H9 (cell line): ENCODE measurements around the gene ASCC1. TPM values are rescaled to one million over a fixed set of nuclear protein-coding genes. Genes with fewer than 3 reads are reported as not detected.

Source experiments
- DNase-seq: peaks from one replicate; pipeline ENCODE4 v3.0.0-alpha.2; 2017
- H2AFZ ChIP-seq: one replicate; pipeline ENCODE4 v1.6.1; 2013; ENCODE audit warnings: mild to moderate bottlenecking, low read length, control low read depth, moderate library complexity
- H2AK5ac ChIP-seq: 2 replicates; pipeline ENCODE4 v1.6.1; 2013; ENCODE audit warnings: low read length, control low read depth, mixed read lengths; ENCODE audit not compliant: insufficient read length
- H2BK120ac ChIP-seq: one replicate; pipeline ENCODE4 v1.6.1; 2013; ENCODE audit warnings: low read depth, mild to moderate bottlenecking, low read length, control low read depth, inconsistent platforms; ENCODE audit not compliant: poor library complexity, severe bottlenecking
- H2BK12ac ChIP-seq: 2 replicates; pipeline ENCODE4 v1.6.1; 2013; ENCODE audit warnings: low read length, control low read depth, mixed read lengths, low read depth; ENCODE audit not compliant: insufficient read length
- H2BK15ac ChIP-seq: 2 replicates; pipeline ENCODE4 v1.6.1; 2013; ENCODE audit warnings: low read depth, low read length, control low read depth
- H2BK20ac ChIP-seq: one replicate; pipeline ENCODE4 v1.6.1; 2013; ENCODE audit warnings: low read depth, mild to moderate bottlenecking, low read length, control low read depth, inconsistent platforms; ENCODE audit not compliant: poor library complexity, severe bottlenecking
- H2BK5ac ChIP-seq: 2 replicates; pipeline ENCODE4 v1.6.1; 2013; ENCODE audit warnings: low read length, control low read depth, mixed read lengths; ENCODE audit not compliant: insufficient read length
- H3K14ac ChIP-seq: 2 replicates; pipeline ENCODE4 v1.6.1; 2013; ENCODE audit warnings: low read length, control low read depth; ENCODE audit not compliant: insufficient read depth
- H3K18ac ChIP-seq: 2 replicates; pipeline ENCODE4 v1.6.1; 2013; ENCODE audit warnings: low read depth, mild to moderate bottlenecking, mixed read lengths, low read length, control low read depth; ENCODE audit not compliant: insufficient read length
- H3K23ac ChIP-seq: 2 replicates; pipeline ENCODE4 v1.6.1; 2013; ENCODE audit warnings: low read length, control low read depth, mixed read lengths, low read depth; ENCODE audit not compliant: insufficient read length
- H3K23me2 ChIP-seq: 2 replicates; pipeline ENCODE4 v1.6.1; 2013; ENCODE audit warnings: low read depth, mild to moderate bottlenecking, mixed read lengths, low read length, control low read depth; ENCODE audit not compliant: insufficient read length, poor library complexity, severe bottlenecking
- H3K27ac ChIP-seq: 2 replicates; pipeline ENCODE4 v1.5.1; 2013; ENCODE audit warnings: low read length, control low read depth, mixed read lengths, low read depth; ENCODE audit not compliant: insufficient read length
- H3K27me3 ChIP-seq: 2 replicates; pipeline ENCODE4 v1.6.1; 2013; ENCODE audit warnings: low read length, control low read depth, inconsistent platforms; ENCODE audit not compliant: insufficient read depth
- H3K4ac ChIP-seq: 2 replicates; pipeline ENCODE4 v1.6.1; 2013; ENCODE audit warnings: low read depth, mild to moderate bottlenecking, control low read depth, inconsistent platforms, low read length, moderate library complexity
- H3K4me1 ChIP-seq: 2 replicates; pipeline ENCODE4 v1.6.1; 2013; ENCODE audit warnings: low read length, control low read depth, inconsistent platforms; ENCODE audit not compliant: insufficient read depth
- H3K4me2 ChIP-seq: 2 replicates; pipeline ENCODE4 v1.6.1; 2013; ENCODE audit warnings: low read length, control low read depth, mixed read lengths; ENCODE audit not compliant: insufficient read length, insufficient read depth
- H3K56ac ChIP-seq: 2 replicates; pipeline ENCODE4 v1.6.1; 2013; ENCODE audit warnings: low read depth, mild to moderate bottlenecking, mixed read lengths, low read length, control low read depth; ENCODE audit not compliant: insufficient read length
- H3K79me1 ChIP-seq: 2 replicates; pipeline ENCODE4 v1.6.1; 2013; ENCODE audit warnings: low read depth, mild to moderate bottlenecking, moderate library complexity, low read length, control low read depth, inconsistent platforms; ENCODE audit not compliant: insufficient read depth, poor library complexity, severe bottlenecking
- H3K79me2 ChIP-seq: 2 replicates; pipeline ENCODE4 v1.6.1; 2013; ENCODE audit warnings: low read length, control low read depth, inconsistent platforms; ENCODE audit not compliant: insufficient read depth
- H3K9ac ChIP-seq: 2 replicates; pipeline ENCODE4 v1.6.1; 2013; ENCODE audit warnings: low read length, control low read depth, mixed read lengths; ENCODE audit not compliant: insufficient read length; ENCODE audit errors: extremely low read depth
- H3K9me3 ChIP-seq: one replicate; pipeline ENCODE4 v1.6.1; 2013; ENCODE audit warnings: low read depth, low read length, inconsistent platforms; ENCODE audit not compliant: control insufficient read depth
- H3T11ph ChIP-seq: one replicate; pipeline ENCODE4 v1.6.1; 2013; ENCODE audit warnings: mild to moderate bottlenecking, low read length, control low read depth, inconsistent platforms
- H4K20me1 ChIP-seq: one replicate; pipeline ENCODE4 v1.6.1; 2013; ENCODE audit not compliant: control insufficient read depth, insufficient read length, insufficient read depth
- H4K5ac ChIP-seq: 2 replicates; pipeline ENCODE4 v1.6.1; 2013; ENCODE audit warnings: low read depth, mild to moderate bottlenecking, mixed read lengths, low read length, control low read depth; ENCODE audit not compliant: insufficient read length
- H4K8ac ChIP-seq: replicated peaks from 2 replicates; pipeline ENCODE4 v1.6.1; 2013; ENCODE audit warnings: low read length, control low read depth, mixed read lengths, low read depth; ENCODE audit not compliant: insufficient read length
- H4K91ac ChIP-seq: 2 replicates; pipeline ENCODE4 v1.6.1; 2013; ENCODE audit warnings: low read depth, mild to moderate bottlenecking, moderate library complexity, mixed read lengths, low read length, control low read depth; ENCODE audit not compliant: insufficient read length
- H3K27ac Mint-ChIP-seq, 3 experiments: 2 replicates in 2 of 3; 3 replicates in 1 of 3; pipeline ENCODE4 v1.8.0; 2020 to 2021; ENCODE audit warnings: mixed read lengths in 3 of 3, mild to moderate bottlenecking in 1 of 3, moderate library complexity in 1 of 3
- H3K27me3 Mint-ChIP-seq: 2 replicates; pipeline ENCODE4 v1.8.0; 2021; ENCODE audit warnings: low read depth, mild to moderate bottlenecking, moderate library complexity, mixed read lengths
- H3K36me3 Mint-ChIP-seq, 3 experiments: 2 replicates in 2 of 3; 3 replicates in 1 of 3; pipeline ENCODE4 v1.8.0; 2020 to 2021; ENCODE audit warnings: low read depth in 3 of 3, mixed read lengths in 3 of 3; ENCODE audit not compliant: insufficient read depth in 1 of 3
- H3K4me1 Mint-ChIP-seq, 2 experiments: 2 replicates each; pipeline ENCODE4 v1.8.0; 2020; ENCODE audit warnings: mixed read lengths in 2 of 2
- H3K4me3 Mint-ChIP-seq, 2 experiments: 2 replicates in 1 of 2; 3 replicates in 1 of 2; pipeline ENCODE4 v1.8.0; 2020 to 2021; ENCODE audit warnings: mild to moderate bottlenecking in 2 of 2, mixed read lengths in 2 of 2, moderate library complexity in 1 of 2
- H3K9me3 Mint-ChIP-seq, 2 experiments: 2 replicates in 1 of 2; 3 replicates in 1 of 2; pipeline ENCODE4 v1.8.0; 2020; ENCODE audit warnings: mild to moderate bottlenecking in 2 of 2, mixed read lengths in 2 of 2, moderate library complexity in 1 of 2
- CTCF ChIP-seq: fragments of 200-600 bp; sonication (generic); conservative IDR thresholded peaks from 3 replicates; pipeline ENCODE4 v1.8.0; 2021; ENCODE audit warnings: antibody characterized with exemption, mild to moderate bottlenecking
- WGBS: extraction: QIAGEN DNeasy Blood & Tissue Kit; methylation state at CpG from one replicate; pipeline ENCODE4 v1.1.7; 2013; ENCODE audit warnings: missing lambda C conversion rate, low lambda C conversion rate, mixed read lengths; ENCODE audit not compliant: insufficient read length; ENCODE audit errors: extremely low coverage; 5-methylcytosine and 5-hydroxymethylcytosine counted together
- total RNA-seq: library from RNA; stranded (reverse); gene quantifications from 2 replicates; pipeline ENCODE4 v1.2.1, GENCODE V29; 2021

ASCC1 gene
- total RNA-seq, 1 experiment from 2014 or later, result 41.2 TPM

- Mint-ChIP-seq H3K36me3 (peaks cover 7 to 55% (median 36%) of the 10 kb centered on the region in 3 experiments; a peak in 6 of 7 replicates), H3K9me3 (no peaks in the 10 kb centered on the region), H3K27ac (no peak overlapping the region; a peak in 1 of 7 replicates), H3K4me3 (no peak overlapping the region), H3K27me3 (no peaks in the 10 kb centered on the region), H3K4me1 (no peaks in the 10 kb centered on the region)
- WGBS, result no CpG with 5 or more reads among the region's 3 CpGs
- H4K20me1 ChIP-seq, result no peaks in the 10 kb centered on the region
- DNase-seq, result no peak
- no peaks in the 10 kb centered on the region for H3K79me1 ChIP-seq
- no peak overlapping the region for H2AFZ ChIP-seq
- TF ChIP-seq CTCF, result no peak
- H4K5ac ChIP-seq, result no peak overlapping the region
- H2BK12ac ChIP-seq, result no peak overlapping the region
- no peak overlapping the region for H3K23ac ChIP-seq
- no peak overlapping the region for H4K8ac ChIP-seq
- no peak overlapping the region for H3K4ac ChIP-seq
- H3K23me2 ChIP-seq, result no peaks in the 10 kb centered on the region
- H2BK5ac ChIP-seq, result no peak overlapping the region
- H2AK5ac ChIP-seq, result no peak overlapping the region
- H3K56ac ChIP-seq, result no peak overlapping the region
- H3K9me3 ChIP-seq, result no peaks in the 10 kb centered on the region
- H3K4me2 ChIP-seq, result no peak overlapping the region
- H3T11ph ChIP-seq, result no peak overlapping the region
- H3K4me1 ChIP-seq, result no peaks in the 10 kb centered on the region
- no peak overlapping the region for H2BK120ac ChIP-seq
- H3K27me3 ChIP-seq, result no peaks in the 10 kb centered on the region
- H4K91ac ChIP-seq, result no peak overlapping the region
- H3K18ac ChIP-seq, result no peak overlapping the region
- H3K14ac ChIP-seq, result no peak overlapping the region
- H2BK20ac ChIP-seq, result no peak overlapping the region
- H2BK15ac ChIP-seq, result no peak overlapping the region
- H3K9ac ChIP-seq, result no peak overlapping the region
- no peak overlapping the region for H3K27ac ChIP-seq
- no peaks in the 10 kb centered on the region for H3K79me2 ChIP-seq
These were observed 15.2 kb downstream of the ASCC1 start for GRCh38 chr10:72200883-72201282.
